HL-60 (cell line): ENCODE measurements around the gene KCNH4.

ENCODE experiments used
- DNase-seq, 2 experiments: peaks; one replicate each; pipeline ENCODE4 v3.0.0-alpha.2; 2010 to 2020; ENCODE audit warnings: low read depth in 1 of 2, low spot score in 1 of 2
- H3K27ac ChIP-seq: fragments of 250-450 bp; sonication (Bioruptor Pico); replicated peaks from 2 replicates; pipeline ENCODE4 v1.5.1; 2020; ENCODE audit warnings: mild to moderate bottlenecking, moderate library complexity
- H3K27me3 ChIP-seq: fragments of 250-450 bp; sonication (Bioruptor Pico); 2 replicates; pipeline ENCODE4 v1.5.1; 2021; ENCODE audit warnings: mild to moderate bottlenecking, moderate library complexity; ENCODE audit not compliant: insufficient read depth, poor library complexity, severe bottlenecking
- H3K4me3 ChIP-seq: replicated peaks from 2 replicates; pipeline ENCODE4 v1.5.1; 2011; ENCODE audit warnings: mild to moderate bottlenecking, control low read depth, low read length; ENCODE audit not compliant: insufficient read depth
- CTCF ChIP-seq: IDR thresholded peaks from one replicate; pipeline ENCODE4 v1.5.1; 2011; ENCODE audit warnings: low read length, control low read depth, inconsistent platforms; ENCODE audit not compliant: insufficient read depth
- GABPA ChIP-seq: IDR thresholded peaks from 2 replicates; pipeline ENCODE4 v1.6.1; 2012; ENCODE audit warnings: low read depth
- POLR2AphosphoS5 ChIP-seq: IDR thresholded peaks from 2 replicates; pipeline ENCODE4 v1.6.1; 2012; ENCODE audit warnings: low read depth
- REST ChIP-seq: IDR thresholded peaks from 2 replicates; pipeline ENCODE4 v1.6.1; 2012; ENCODE audit warnings: low read depth; ENCODE audit not compliant: insufficient replicate concordance
- SPI1 ChIP-seq: IDR thresholded peaks from 2 replicates; pipeline ENCODE4 v1.6.1; 2012; ENCODE audit warnings: low read depth, mild to moderate bottlenecking, borderline replicate concordance

The KCNH4 gene

GRCh38 chr17:42135151-42135550 lies 45.8 kb downstream of the KCNH4 start:
- Histone ChIP-seq H3K27ac (no peak overlapping the region), H3K27me3 (no peaks in the 10 kb centered on the region), H3K4me3 (no peak overlapping the region)
- TF ChIP-seq SPI1 (no peak), GABPA (no peak), POLR2AphosphoS5 (no peak), REST (no peak), CTCF (no peak)
- no peak for DNase-seq

- no peak for DNase-seq
- no peak overlapping the region for H3K4me3 ChIP-seq
- no peak for TF ChIP-seq REST
- no peak for TF ChIP-seq POLR2AphosphoS5
- no peaks in the 10 kb centered on the region for H3K27me3 ChIP-seq
- H3K27ac ChIP-seq = no peak overlapping the region
These were observed 47.4 kb downstream of the KCNH4 start for GRCh38 chr17:42133461-42134041.

GRCh38 chr17:42132941-42133340 lies 48.0 kb downstream of the KCNH4 start:
- TF ChIP-seq GABPA = no peak
- no peak for TF ChIP-seq POLR2AphosphoS5
- TF ChIP-seq REST = no peak
- TF ChIP-seq CTCF = no peak
- no peak for TF ChIP-seq SPI1
- Histone ChIP-seq H3K4me3 (no peak overlapping the region), H3K27me3 (no peaks in the 10 kb centered on the region), H3K27ac (no peak overlapping the region)
- DNase-seq = peak in 1 of 2 experiments; percentile 79
